Spleen (tissue), 7 donors: ENCODE results near the gene MYH10.

Experiments
- CTCF ChIP-seq, 11 experiments: fragments of 200-600 bp in 7 of 11; fragments of 450-650 bp in 4 of 11; sonication (generic) in 4 of 11; IDR thresholded peaks in 8 of 11; conservative IDR thresholded peaks in 3 of 11; 1 replicate in 7 of 11; 2 replicates in 4 of 11; pipeline versions ENCODE4 v1.4.0 to v1.8.0; 2016 to 2021; ENCODE audit warnings: antibody characterized with exemption in 11 of 11, inconsistent platforms in 4 of 11, mild to moderate bottlenecking in 1 of 11
- POLR2A ChIP-seq, 3 donors: fragments of 450-650 bp; IDR thresholded peaks; one replicate each; pipeline ENCODE4 v1.5.1; 2017; ENCODE audit warnings: antibody characterized with exemption in 3 of 3, mild to moderate bottlenecking in 1 of 3
- POLR2AphosphoS5 ChIP-seq, 3 donors: sonication (generic); formaldehyde crosslinking; IDR thresholded peaks; one replicate each; pipeline ENCODE4 v1.5.1; 2017; ENCODE audit warnings: antibody characterized with exemption in 3 of 3
- donor health status: DM: no; HTN: no; CAD: no; lungs with moderate emphysema.
- donor health status: DM: no; HTN: no; CAD: no.
- donor health status: DM: no; HTN: no; CAD: no.

GRCh38 chr17:8611619-8612298, 18.8 kb downstream of the MYH10 start:
- TF ChIP-seq CTCF (IDR thresholded peaks at IDR 0.05 in 8 of 11, conservative IDR thresholded peaks at IDR 0.05 in 3 of 11) (no peak), POLR2A (IDR thresholded peaks at IDR 0.05) (no peak), POLR2AphosphoS5 (IDR thresholded peaks at IDR 0.05) (no peak)
